Suprapubic skin (tissue), 4 donors: ENCODE data around the gene EEF1A2. TPM values are rescaled to one million over a fixed set of nuclear protein-coding genes. Genes with fewer than 3 reads are reported as not detected.
A peak's percentile ranks its signal among the peaks of the same experiment; 100 is the strongest.

ENCODE experiments used
- DNase-seq, 2 donors: peaks; one replicate each; pipeline ENCODE4 v3.0.0-alpha.2; 2019; ENCODE audit warnings: low spot score in 2 of 2
- H3K27ac ChIP-seq: fragments of 200-600 bp; sonication (generic); one replicate; pipeline ENCODE4 v1.5.1; 2019
- H3K27me3 ChIP-seq: fragments of 200-600 bp; sonication (generic); one replicate; pipeline ENCODE4 v1.5.1; 2019
- H3K36me3 ChIP-seq: fragments of 200-600 bp; sonication (generic); one replicate; pipeline ENCODE4 v1.5.1; 2019
- H3K4me1 ChIP-seq: fragments of 200-600 bp; sonication (generic); one replicate; pipeline ENCODE4 v1.5.1; 2019
- H3K4me3 ChIP-seq: fragments of 200-600 bp; sonication (generic); one replicate; pipeline ENCODE4 v1.5.1; 2019; ENCODE audit warnings: mild to moderate bottlenecking
- H3K9me3 ChIP-seq: fragments of 200-600 bp; sonication (generic); one replicate; pipeline ENCODE4 v1.5.1; 2019
- EP300 ChIP-seq: sonication (generic); formaldehyde crosslinking; IDR thresholded peaks from one replicate; pipeline ENCODE4 v1.6.1; 2017; ENCODE audit warnings: antibody characterized with exemption
- POLR2A ChIP-seq, 2 donors: fragments of 450-650 bp; IDR thresholded peaks; one replicate each; pipeline ENCODE4 v1.6.1; 2017; ENCODE audit warnings: antibody characterized with exemption in 2 of 2, mild to moderate bottlenecking in 2 of 2, moderate library complexity in 2 of 2
- POLR2AphosphoS5 ChIP-seq, 3 donors: sonication (generic); formaldehyde crosslinking; IDR thresholded peaks; one replicate each; pipeline ENCODE4 v1.6.1; 2017; ENCODE audit warnings: antibody characterized with exemption in 3 of 3
- WGBS: methylation state at CpG from one replicate; pipeline ENCODE4 v1.1.5; 2018; 5-methylcytosine and 5-hydroxymethylcytosine counted together
- total RNA-seq, 4 donors: library from RNA; depleted of rRNA; stranded (reverse); fragments of >200 nt; gene quantifications; one replicate each; pipeline ENCODE4 v1.1.0, GENCODE V29; 2016
- TF ChIP-seq, protein P1 (sequence below), 2 donors: fragments of 200-600 bp in 1 of 2; fragments of 450-650 bp in 1 of 2; sonication (generic) in 1 of 2; IDR thresholded peaks; one replicate each; pipeline ENCODE4 v1.5.1; 2016 to 2019; ENCODE audit warnings: antibody characterized with exemption in 2 of 2, mild to moderate bottlenecking in 1 of 2, moderate library complexity in 1 of 2

The EEF1A2 gene
- total RNA-seq, 4 donors from 2014 or later, result 4.8 to 13.4 (median 12.0) TPM

DNA sequence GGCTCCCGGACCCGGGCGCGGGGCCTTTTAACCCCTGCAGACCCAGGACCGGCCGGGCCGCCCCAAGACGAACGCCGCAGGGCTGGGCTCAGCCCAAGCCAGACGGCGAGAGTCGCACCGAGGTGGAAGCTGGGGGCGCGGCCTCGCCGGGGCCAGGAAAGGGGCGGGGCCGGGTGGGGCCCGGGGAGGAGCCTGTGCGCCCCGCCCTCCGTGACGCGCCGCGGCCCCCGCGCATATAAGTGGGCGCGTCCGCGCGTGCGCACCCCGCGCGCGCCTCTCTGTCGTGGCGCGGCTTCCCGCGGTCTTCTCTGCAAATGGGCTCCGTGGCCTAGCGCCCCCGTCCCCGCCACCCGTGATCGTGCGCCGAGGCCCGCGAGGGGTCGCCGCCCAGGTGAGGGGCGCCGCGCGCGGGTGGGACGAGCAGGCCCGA is 21.6 kb upstream of the EEF1A2 start, which contains the start of gene PPDPF:
Gene PPDPF, plus strand, starts transcription at position 262 of the 430 bp plus-strand sequence. CDS start 544 bp downstream, outside the sequence.
- Histone ChIP-seq H3K36me3 (peaks cover 18% of the 10 kb centered on the region), H3K9me3 (no peaks in the 10 kb centered on the region), H3K27ac (peak within 1 kb of the TSS; percentile 98), H3K4me1 (peaks cover 32% of the 10 kb centered on the region), H3K27me3 (no peaks in the 10 kb centered on the region), H3K4me3 (peak within 1 kb of the TSS; percentile 75)
- TF ChIP-seq POLR2A (IDR thresholded peaks at IDR 0.05) (peak; percentile 70 to 86), POLR2AphosphoS5 (IDR thresholded peaks at IDR 0.05) (peak; percentile 56 to 81 (median 80))
- TF ChIP-seq, protein P1, sequence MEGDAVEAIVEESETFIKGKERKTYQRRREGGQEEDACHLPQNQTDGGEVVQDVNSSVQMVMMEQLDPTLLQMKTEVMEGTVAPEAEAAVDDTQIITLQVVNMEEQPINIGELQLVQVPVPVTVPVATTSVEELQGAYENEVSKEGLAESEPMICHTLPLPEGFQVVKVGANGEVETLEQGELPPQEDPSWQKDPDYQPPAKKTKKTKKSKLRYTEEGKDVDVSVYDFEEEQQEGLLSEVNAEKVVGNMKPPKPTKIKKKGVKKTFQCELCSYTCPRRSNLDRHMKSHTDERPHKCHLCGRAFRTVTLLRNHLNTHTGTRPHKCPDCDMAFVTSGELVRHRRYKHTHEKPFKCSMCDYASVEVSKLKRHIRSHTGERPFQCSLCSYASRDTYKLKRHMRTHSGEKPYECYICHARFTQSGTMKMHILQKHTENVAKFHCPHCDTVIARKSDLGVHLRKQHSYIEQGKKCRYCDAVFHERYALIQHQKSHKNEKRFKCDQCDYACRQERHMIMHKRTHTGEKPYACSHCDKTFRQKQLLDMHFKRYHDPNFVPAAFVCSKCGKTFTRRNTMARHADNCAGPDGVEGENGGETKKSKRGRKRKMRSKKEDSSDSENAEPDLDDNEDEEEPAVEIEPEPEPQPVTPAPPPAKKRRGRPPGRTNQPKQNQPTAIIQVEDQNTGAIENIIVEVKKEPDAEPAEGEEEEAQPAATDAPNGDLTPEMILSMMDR (IDR thresholded peaks at IDR 0.05), result no peak
- WGBS, result 0% methylated on average over 18 of the region's 64 CpGs
- peak; percentile 89 to 92 for DNase-seq

GRCh38 chr20:63519668-63520503 is 21.0 kb upstream of the EEF1A2 start:
- no peak for TF ChIP-seq EP300
- TF ChIP-seq, protein P1 (IDR thresholded peaks at IDR 0.05), result peak in 1 of 2 donors; percentile 25
- Histone ChIP-seq H3K36me3 (peaks cover 18% of the 10 kb centered on the region), H3K27me3 (no peaks in the 10 kb centered on the region), H3K4me3 (peak overlapping the region; percentile 75), H3K4me1 (peaks cover 32% of the 10 kb centered on the region), H3K9me3 (no peaks in the 10 kb centered on the region), H3K27ac (peak overlapping the region; percentile 98)
- WGBS, result 0% methylated on average over 13 of the region's 72 CpGs
- peak; percentile 82 to 83 for DNase-seq

GRCh38 chr20:63518946-63519667 is 20.2 kb upstream of the EEF1A2 start:
- peaks cover 18% of the 10 kb centered on the region for H3K36me3 ChIP-seq
- TF ChIP-seq POLR2A (IDR thresholded peaks at IDR 0.05) (no peak), EP300 (no peak), POLR2AphosphoS5 (IDR thresholded peaks at IDR 0.05) (no peak)
- TF ChIP-seq, protein P1 (IDR thresholded peaks at IDR 0.05), result no peak
- H3K9me3 ChIP-seq, result no peaks in the 10 kb centered on the region
- H3K4me3 ChIP-seq, result peak overlapping the region; percentile 75
- no peaks in the 10 kb centered on the region for H3K27me3 ChIP-seq
- H3K4me1 ChIP-seq, result peaks cover 32% of the 10 kb centered on the region
- H3K27ac ChIP-seq, result no peak overlapping the region
- DNase-seq, result peak; percentile 59 to 79
- WGBS, result 83% methylated on average over 25 of the region's 32 CpGs

DNA sequence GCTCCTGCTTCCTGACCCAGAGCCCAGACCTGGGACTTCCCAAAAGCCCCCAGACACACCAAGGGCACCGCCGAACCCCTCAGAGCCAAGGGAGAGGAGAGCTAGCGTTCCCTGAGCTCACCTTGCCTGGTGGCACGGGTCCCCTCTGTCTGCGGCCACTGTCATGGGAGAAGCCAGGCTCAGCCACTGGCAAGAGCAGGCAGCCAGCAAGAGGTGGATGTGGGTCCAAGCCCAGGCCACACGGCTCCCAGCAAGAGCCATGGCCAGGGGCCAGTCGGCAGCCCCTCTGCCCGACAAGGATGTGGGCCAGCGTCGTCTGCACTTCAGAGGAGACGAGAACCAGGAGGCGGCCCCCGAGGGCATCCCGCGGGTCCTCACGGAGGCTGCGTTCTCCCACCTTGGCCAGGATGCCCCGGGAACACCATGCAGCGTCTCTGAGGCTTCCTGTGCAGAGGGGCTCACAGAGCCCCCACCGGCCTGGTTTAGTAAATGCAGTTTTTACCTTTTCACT is 19.5 kb upstream of the EEF1A2 start:
- 93% methylated on average over 6 of the region's 20 CpGs for WGBS
- peaks cover 32% of the 10 kb centered on the region for H3K4me1 ChIP-seq
- no peak overlapping the region for H3K4me3 ChIP-seq
- H3K36me3 ChIP-seq, result peaks cover 16% of the 10 kb centered on the region
- TF ChIP-seq EP300, result no peak
- no peak for TF ChIP-seq POLR2A (IDR thresholded peaks at IDR 0.05)
- TF ChIP-seq, protein P1 (IDR thresholded peaks at IDR 0.05), result no peak
- no peak for TF ChIP-seq POLR2AphosphoS5 (IDR thresholded peaks at IDR 0.05)
- H3K27me3 ChIP-seq, result no peaks in the 10 kb centered on the region
- no peaks in the 10 kb centered on the region for H3K9me3 ChIP-seq
- peak; percentile 61 to 80 for DNase-seq
- no peak overlapping the region for H3K27ac ChIP-seq
